ENCODE measurements around the gene ADGRF1.
"Not testable (repeated sequence)": the region's sequence is repeated elsewhere in the genome, so short reads cannot be mapped to it uniquely, and the experiment has no call there.

The ADGRF1 gene

DNA sequence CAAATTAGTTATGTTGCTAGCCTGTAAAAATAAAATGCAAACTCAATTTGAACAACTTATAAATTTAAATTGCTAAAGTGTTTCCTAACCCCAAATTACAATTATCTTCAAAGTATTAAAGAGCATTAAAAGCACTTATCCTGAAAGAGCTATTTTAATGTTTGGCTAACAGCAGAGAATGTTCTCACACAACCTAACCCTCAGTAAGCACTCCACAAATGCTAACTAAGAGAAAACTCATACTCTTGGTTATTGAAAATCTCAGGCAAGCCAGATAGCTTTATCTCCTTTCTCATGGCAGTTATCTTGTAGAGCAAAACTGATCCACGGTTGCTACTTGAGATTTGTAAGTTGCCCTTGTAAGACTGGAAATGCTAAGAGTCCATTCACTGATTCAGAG is 30.5 kb upstream of the ADGRF1 start:
- no peaks in the 10 kb centered on the region for H3K9me3 Mint-ChIP-seq
- ATAC-seq (ENCODE audit: low read depth) (no peak), DNase-seq (ENCODE audit: low spot score in 2 of 2) (no peak)
- H3K27me3 Mint-ChIP-seq: peaks cover 5% of the 10 kb centered on the region
- H3K36me3 Mint-ChIP-seq: no peaks in the 10 kb centered on the region
- H3K27ac Mint-ChIP-seq: no peak overlapping the region
- H3K4me1 Mint-ChIP-seq: no peaks in the 10 kb centered on the region
- H3K4me3 Mint-ChIP-seq: no peak overlapping the region

DNA sequence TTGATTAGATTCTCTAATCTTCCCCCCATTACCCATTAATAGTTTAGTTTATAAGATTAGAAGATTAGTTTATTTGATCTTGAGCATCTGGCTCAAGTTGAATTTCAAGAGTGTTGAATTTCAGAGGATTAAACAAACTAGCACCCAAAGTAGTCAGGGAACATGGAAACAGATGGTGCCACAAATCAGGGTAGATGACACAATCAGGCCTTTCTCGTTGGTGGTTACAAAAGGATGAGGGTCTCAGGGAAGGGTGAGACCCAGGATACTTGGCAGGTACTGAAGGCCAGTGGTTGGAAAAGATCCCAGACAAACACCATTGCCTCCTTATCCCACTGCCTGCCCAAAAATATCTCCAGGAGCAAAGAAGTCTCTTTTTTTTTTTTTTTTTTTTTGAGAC is 29.5 kb upstream of the ADGRF1 start:
- ATAC-seq (ENCODE audit: low read depth): no peak
- peaks cover 5% of the 10 kb centered on the region for H3K27me3 Mint-ChIP-seq
- no peaks in the 10 kb centered on the region for H3K9me3 Mint-ChIP-seq

DNA sequence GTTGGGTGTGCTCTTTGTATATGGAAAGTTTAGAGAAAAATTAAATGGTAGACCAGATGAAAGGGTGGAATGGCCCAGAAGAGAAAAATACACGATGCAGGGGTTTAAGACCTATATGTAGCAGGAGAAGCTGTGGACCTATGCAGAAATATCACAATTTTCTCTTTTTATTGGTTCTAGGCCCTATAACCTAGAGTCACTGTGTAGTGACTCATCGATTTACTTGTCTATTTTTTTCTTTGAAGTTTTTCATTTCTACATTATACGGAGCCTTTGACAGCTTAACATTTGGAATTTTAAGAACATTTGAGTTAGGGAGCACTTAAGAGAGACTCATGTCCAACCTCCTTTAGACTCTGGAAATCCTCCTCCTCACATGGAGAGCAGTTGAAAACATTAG is 28.3 kb upstream of the ADGRF1 start:
- Mint-ChIP-seq H3K36me3 (no peaks in the 10 kb centered on the region), H3K4me3 (no peak overlapping the region), H3K27ac (no peak overlapping the region), H3K9me3 (no peaks in the 10 kb centered on the region), H3K4me1 (no peaks in the 10 kb centered on the region), H3K27me3 (peaks cover 5% of the 10 kb centered on the region)
- no peak for ATAC-seq (ENCODE audit: low read depth)
- DNase-seq (ENCODE audit: low spot score in 2 of 2): no peak

More for the DNA sequence above, 29.5 kb upstream of the ADGRF1 start:
- Mint-ChIP-seq H3K4me1 (no peaks in the 10 kb centered on the region), H3K36me3 (no peaks in the 10 kb centered on the region), H3K4me3 (no peak overlapping the region), H3K27ac (no peak overlapping the region)
- no peak for DNase-seq (ENCODE audit: low spot score in 2 of 2)

DNA sequence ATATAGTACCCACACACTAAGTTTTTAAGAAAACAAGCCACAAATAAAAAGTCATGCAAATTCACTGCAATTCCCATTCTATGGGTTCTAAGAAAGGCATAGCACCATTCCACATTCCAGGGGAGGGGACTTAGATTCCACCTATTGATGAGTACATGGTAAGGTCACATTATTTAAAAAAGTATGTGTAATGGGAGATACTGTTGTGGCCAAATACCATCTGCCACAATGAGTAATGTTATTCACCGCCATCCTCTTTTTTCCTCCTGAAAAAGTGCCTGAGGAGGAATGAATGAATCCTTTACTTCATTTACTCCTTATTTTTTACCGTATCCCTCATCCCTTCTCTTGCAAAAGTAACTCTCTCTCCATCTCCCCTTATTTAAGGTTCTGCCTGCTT is 27.0 kb upstream of the ADGRF1 start:
- H3K9me3 Mint-ChIP-seq: no peaks in the 10 kb centered on the region
- DNase-seq (ENCODE audit: low spot score in 2 of 2): no peak
- no peaks in the 10 kb centered on the region for H3K4me1 Mint-ChIP-seq
- H3K27me3 Mint-ChIP-seq: peaks cover 1% of the 10 kb centered on the region
- H3K36me3 Mint-ChIP-seq: no peaks in the 10 kb centered on the region
- no peak for ATAC-seq (ENCODE audit: low read depth)
- no peak overlapping the region for H3K27ac Mint-ChIP-seq
- H3K4me3 Mint-ChIP-seq: no peak overlapping the region

DNA sequence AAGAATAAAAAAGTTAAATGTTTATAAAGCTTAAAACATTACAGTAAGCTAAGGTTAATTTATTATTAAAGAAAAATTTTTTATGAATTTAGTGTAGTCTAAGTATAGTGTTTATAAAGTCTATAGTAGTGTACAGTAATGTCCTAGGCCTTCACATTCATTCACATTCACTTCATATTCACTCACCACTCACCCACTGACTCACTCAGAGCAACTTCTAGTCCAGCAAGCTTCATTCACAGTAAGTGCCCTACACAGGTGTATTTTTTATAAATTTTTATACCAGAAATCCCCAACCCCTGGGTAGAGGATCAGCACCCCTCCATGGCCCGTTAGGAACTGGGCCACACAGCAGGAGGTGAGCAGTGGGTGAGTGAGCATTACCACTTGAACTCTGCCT is 24.3 kb upstream of the ADGRF1 start:
- Mint-ChIP-seq H3K36me3 (no peaks in the 10 kb centered on the region), H3K27ac (no peak overlapping the region), H3K4me1 (no peaks in the 10 kb centered on the region), H3K27me3 (peaks cover 6% of the 10 kb centered on the region), H3K4me3 (no peak overlapping the region), H3K9me3 (peaks cover 2% of the 10 kb centered on the region)
- no peak for DNase-seq (ENCODE audit: low spot score in 2 of 2)
- no peak for ATAC-seq (ENCODE audit: low read depth)

DNA sequence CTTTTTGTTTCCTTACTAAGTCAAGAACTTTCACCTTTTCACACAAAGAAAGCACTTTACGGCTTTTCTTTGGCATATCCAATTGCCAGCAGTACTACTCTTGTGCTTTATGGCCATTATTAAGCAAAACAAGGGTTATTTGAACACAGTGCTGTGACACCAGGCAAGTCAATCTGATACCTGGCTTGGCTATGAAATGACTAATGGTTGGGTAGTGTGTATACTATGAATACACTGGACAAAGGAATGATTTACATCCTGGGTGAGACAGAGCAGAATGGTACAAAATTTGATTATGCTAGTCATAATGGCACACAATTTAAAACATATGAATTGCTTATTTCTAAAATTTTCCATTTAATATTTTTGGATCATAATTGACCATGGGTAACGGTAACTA is 22.1 kb upstream of the ADGRF1 start:
- H3K36me3 Mint-ChIP-seq: no peaks in the 10 kb centered on the region
- H3K27ac Mint-ChIP-seq: no peak overlapping the region
- H3K9me3 Mint-ChIP-seq: peaks cover 2% of the 10 kb centered on the region
- no peak overlapping the region for H3K4me3 Mint-ChIP-seq
- H3K4me1 Mint-ChIP-seq: no peaks in the 10 kb centered on the region
- DNase-seq (ENCODE audit: low spot score in 2 of 2) (no peak), ATAC-seq (ENCODE audit: low read depth) (no peak)
- H3K27me3 Mint-ChIP-seq: peaks cover 6% of the 10 kb centered on the region

DNA sequence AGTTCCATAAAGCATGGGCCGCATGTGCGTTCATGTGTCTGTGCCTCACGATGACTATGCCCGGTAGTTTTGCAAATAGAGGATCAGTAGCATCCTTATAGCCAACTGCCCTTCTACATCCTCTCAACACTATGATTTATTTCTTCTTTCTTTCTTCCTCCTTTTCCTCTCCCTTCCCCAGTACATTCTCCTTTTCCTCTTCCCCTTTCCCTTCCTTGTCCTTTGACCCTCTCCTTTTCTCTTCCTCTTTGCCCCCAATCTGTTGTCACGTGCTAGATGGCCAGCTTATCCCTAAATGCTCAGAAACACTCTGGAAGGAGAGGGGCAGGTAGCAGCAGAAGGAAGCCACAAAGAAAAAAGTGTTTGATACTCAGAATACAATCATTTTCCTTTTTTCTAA is 20.2 kb upstream of the ADGRF1 start:
- no peaks in the 10 kb centered on the region for H3K36me3 Mint-ChIP-seq
- no peaks in the 10 kb centered on the region for H3K4me1 Mint-ChIP-seq
- no peak overlapping the region for H3K27ac Mint-ChIP-seq
- H3K27me3 Mint-ChIP-seq: peaks cover 6% of the 10 kb centered on the region
- no peak for DNase-seq (ENCODE audit: low spot score in 2 of 2)
- H3K4me3 Mint-ChIP-seq: no peak overlapping the region
- ATAC-seq (ENCODE audit: low read depth): no peak
- peaks cover 2% of the 10 kb centered on the region for H3K9me3 Mint-ChIP-seq

DNA sequence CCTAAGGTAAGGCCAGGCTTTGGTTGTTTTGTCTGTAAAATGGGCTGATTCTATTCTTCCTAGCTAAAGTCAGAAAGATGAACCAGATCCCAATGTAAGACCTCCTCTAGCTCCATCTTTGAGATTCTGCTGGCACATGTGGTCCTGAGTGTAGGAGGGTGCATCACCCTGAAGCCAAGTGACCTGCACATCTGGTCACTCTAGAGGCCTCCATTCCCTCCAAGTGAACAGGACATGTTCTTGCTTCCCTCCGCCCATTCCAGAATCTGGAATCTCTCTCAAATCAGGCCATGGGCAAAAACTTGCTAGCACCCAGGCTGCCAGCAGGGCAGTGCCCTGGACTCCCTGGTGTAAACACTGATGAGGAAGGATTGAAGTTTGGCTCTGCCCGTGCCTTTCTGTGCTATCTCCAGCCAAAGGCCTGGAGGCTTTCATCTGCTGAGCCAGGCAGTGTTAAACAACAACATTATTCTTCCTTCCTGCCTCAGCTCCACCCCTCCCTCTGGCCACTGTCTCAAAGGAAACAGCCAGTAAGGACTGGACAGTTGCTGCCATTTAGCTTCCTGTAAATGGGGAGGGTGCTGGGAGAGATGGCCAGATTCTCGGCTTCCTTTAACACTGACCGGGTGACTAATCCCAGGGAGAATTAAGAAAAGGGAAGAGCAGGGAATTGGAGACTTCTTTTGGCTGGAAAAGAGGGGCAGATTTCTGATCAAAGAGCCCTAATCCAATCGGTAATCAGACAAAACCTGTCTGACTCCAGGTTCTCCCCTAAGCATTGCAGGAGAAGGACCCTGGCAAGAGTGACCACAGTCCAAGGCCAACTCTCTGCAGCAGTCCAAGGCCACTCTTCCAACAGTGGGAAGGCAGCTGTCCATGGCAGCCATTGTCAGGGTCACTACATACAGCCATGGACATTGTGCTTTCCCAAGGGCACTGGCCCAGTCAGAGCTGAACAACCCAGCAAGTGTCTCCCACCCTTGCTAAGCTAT is 19.5 kb upstream of the ADGRF1 start:
- ATAC-seq (ENCODE audit: low read depth) (no peak), DNase-seq (ENCODE audit: low spot score in 2 of 2) (no peak)
- Mint-ChIP-seq H3K27ac (no peak overlapping the region), H3K27me3 (peaks cover 6% of the 10 kb centered on the region), H3K36me3 (no peaks in the 10 kb centered on the region), H3K4me3 (no peak overlapping the region), H3K9me3 (peaks cover 2% of the 10 kb centered on the region), H3K4me1 (no peaks in the 10 kb centered on the region)

DNA sequence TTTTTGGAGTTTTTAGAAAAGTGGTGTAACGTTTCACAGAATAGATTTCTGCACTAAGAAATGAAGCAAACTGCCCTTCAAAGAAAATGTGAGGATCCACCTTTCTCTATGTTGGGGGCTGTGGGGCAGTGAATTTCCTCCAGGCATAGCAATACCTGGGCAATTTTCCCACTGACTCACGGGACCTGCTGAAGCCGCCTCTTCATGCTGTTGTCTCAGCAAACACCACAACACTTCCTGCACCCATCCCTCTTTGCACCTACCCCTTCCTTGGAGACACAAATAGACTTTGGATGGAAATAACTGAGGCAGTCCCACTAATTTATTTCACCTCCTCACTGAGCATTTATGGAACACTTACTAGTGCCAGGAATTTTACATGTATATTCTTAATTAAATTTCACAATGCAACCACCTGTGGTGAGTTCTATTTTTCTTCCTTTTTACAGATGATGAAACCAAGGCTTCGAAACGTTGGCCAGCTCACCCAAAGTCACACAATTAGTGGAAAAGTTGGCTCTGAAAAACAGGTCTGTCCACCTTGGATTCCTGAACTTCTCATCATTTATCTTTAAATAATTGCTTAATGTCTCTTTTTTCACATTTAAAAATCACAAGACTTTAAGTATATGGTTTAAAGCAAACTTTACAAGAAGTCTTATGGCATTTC is 17.2 kb upstream of the ADGRF1 start:
- DNase-seq (ENCODE audit: low spot score in 2 of 2) (no peak), ATAC-seq (ENCODE audit: low read depth) (no peak)
- Mint-ChIP-seq H3K27me3 (peaks cover 6% of the 10 kb centered on the region), H3K27ac (no peak overlapping the region), H3K4me1 (no peaks in the 10 kb centered on the region), H3K9me3 (peaks cover 2% of the 10 kb centered on the region), H3K4me3 (no peak overlapping the region), H3K36me3 (no peaks in the 10 kb centered on the region)

DNA sequence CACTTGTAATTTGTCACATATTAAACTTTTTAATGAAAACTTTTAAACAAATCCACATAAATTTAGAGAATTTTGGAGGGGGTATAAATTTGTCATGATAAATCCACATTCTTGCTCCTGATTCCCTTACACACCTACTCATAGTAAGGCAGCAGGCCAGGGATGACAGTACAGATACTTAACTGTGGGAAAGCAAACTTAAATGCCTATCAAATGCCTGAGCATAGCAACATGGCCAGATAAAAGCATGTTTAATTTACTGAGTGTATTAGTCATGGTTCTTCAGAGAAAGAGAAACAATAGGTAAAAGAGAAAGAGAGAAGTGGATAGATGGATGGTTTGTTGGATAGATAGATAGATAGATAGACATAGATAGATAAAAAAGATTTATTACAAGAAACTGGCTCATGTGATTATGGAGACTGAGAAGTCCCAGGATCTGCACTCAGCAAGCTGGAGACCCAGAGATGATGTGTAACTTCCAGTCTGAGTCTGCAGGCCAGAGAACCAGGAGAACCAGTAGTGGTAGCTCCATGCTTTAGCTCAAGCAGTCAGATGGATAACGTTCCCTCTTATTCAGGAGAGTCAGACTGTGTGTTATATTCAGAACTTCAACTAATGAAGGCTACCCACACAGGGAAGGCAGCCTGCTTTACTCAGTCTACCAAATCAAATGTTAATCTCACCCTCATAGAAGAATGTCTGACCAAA is 15.9 kb upstream of the ADGRF1 start:
- Mint-ChIP-seq H3K4me1 (no peaks in the 10 kb centered on the region), H3K27me3 (peaks cover 4% of the 10 kb centered on the region), H3K9me3 (peaks cover under 1% of the 10 kb centered on the region), H3K27ac (no peak overlapping the region), H3K4me3 (no peak overlapping the region), H3K36me3 (no peaks in the 10 kb centered on the region)
- DNase-seq (ENCODE audit: low spot score in 2 of 2): no peak
- ATAC-seq (ENCODE audit: low read depth): no peak

DNA sequence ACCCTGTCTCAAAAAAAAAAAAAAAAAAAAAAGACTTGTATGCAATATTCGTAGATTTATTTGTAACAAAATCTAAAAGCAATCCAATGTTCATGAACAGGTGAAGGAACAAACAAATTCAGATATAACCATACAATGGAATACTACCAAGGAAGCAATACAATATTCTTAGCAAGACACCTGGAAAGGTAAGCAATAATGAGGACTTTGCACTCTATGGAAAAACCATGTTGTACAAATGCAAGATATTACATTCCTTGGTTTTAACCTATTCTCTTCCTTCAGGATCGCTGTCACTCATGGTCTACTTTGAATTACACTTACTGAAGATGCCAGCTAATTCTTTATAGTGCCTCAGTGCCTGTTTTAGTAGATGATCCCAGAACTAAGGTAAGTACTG is 14.7 kb upstream of the ADGRF1 start:
- Mint-ChIP-seq H3K4me3 (no peak overlapping the region), H3K27ac (no peak overlapping the region), H3K9me3 (no peaks in the 10 kb centered on the region), H3K27me3 (no peaks in the 10 kb centered on the region), H3K36me3 (no peaks in the 10 kb centered on the region), H3K4me1 (no peaks in the 10 kb centered on the region)
- DNase-seq (ENCODE audit: low spot score in 2 of 2) (no peak), ATAC-seq (ENCODE audit: low read depth) (no peak)

DNA sequence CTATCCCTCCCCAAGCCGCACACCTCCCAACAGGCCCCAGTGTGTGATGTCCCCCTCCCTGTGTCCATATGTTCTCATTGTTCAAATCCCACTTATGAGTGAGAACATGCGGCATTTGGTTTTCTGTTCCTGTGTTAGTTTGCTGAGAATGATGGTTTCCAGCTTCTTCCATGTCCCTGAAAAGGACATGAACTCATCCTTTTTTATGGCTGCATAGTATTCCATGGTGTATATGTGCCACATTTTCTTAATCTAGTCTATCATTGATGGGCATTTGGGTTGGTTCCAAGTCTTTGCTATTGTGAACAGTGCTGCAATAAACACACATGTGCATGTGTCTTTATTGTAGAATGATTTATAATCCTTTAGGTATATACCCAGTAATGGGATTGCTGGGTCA is 12.2 kb upstream of the ADGRF1 start:
- H3K36me3 Mint-ChIP-seq; ATAC-seq (ENCODE audit: low read depth); H3K4me1 Mint-ChIP-seq; H3K27me3 Mint-ChIP-seq; H3K4me3 Mint-ChIP-seq; H3K9me3 Mint-ChIP-seq; H3K27ac Mint-ChIP-seq; DNase-seq (ENCODE audit: low spot score in 2 of 2): not testable (repeated sequence)

DNA sequence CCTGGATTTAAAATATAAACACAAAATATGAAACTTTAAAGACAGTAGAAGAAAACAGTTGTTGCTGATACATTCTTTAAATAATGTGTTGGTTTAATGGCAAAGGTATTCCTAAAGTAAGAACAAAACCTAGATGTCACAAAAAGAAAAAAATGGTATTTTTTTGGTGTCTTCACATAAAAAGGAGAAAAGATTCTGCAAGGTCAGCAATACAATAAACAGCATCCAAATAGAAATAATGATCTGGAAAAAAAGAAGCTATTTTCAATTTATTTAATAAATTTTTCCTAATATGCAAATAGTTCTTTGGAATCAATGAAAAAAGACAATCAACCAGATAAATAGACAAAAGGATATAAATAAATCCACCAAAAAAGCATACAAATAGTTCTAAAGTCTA is 6.5 kb upstream of the ADGRF1 start:
- H3K9me3 Mint-ChIP-seq: no peaks in the 10 kb centered on the region
- no peak for ATAC-seq (ENCODE audit: low read depth)
- H3K27ac Mint-ChIP-seq: no peak overlapping the region
- no peak for DNase-seq (ENCODE audit: low spot score in 2 of 2)
- H3K4me3 Mint-ChIP-seq: no peak overlapping the region
- no peaks in the 10 kb centered on the region for H3K36me3 Mint-ChIP-seq
- peaks cover 2% of the 10 kb centered on the region for H3K4me1 Mint-ChIP-seq
- H3K27me3 Mint-ChIP-seq: peaks cover 5% of the 10 kb centered on the region

All from memory B cell (primary cell).